GDM1 (cell line): ENCODE data around the gene PLSCR4.
"Not testable (repeated sequence)": the region's sequence is repeated elsewhere in the genome, so short reads cannot be mapped to it uniquely, and the experiment has no call there.

Source experiments
- DNase-seq: peaks from one replicate; lab custom pipeline; 2025; lab: John Stamatoyannopoulos, UW

The PLSCR4 gene

DNA sequence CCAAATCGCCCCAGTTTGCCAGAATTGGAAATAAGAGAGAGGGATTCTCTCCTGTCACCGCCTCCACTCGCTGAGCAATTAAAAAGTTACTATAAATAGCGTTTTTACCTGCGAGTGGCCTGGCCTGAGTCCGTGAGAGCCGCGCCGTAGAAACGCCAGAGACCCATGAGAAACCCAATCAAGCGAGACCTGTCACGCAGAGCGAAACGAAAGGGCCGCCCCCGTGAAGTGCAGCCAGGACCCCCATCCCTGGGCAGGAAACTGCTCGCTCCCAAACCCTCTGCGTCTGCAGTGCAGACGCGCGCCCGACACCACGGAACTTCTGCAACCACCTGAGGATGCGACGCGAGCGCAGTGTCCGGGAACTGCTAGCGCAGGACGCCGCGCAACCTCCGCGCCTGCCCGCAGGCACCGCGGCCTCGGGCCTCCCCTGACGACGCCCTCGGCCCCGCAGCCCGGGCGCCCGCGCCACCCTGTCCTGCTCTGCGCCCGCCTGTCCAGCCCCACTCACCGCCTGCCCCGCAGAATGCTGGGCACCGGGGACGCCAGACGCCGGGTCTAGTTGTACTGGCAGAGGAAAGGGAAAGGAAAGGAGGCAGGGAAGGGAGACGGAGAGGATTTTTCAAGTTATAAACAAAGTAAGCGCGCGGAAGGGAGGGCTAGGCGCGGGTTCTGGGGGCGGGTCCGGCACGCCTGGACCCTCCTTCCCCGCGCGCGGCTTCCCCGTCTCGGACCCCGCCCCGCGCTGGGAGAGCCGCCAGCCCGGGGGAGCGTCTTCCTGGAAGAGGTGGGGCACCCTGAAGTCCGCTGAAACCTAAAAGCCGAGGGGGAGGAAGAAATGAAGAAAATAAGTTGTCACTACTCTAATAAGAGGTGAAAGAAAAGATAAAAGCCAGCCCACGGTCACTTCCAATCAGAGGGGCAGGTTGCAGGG, at the start of gene PLSCR4:
Gene PLSCR4 (minus strand): TSS at position 657 of the 934 bp plus-strand sequence. CDS start 29,034 bp downstream, outside the sequence.
- peak; percentile 68 for DNase-seq

- DNase-seq, result not testable (repeated sequence)
These were observed 42.5 kb upstream of the PLSCR4 start for GRCh38 chr3:146293401-146293800.

GRCh38 chr3:146283781-146284445, 33.0 kb upstream of the PLSCR4 start:
- DNase-seq, result no peak

DNA sequence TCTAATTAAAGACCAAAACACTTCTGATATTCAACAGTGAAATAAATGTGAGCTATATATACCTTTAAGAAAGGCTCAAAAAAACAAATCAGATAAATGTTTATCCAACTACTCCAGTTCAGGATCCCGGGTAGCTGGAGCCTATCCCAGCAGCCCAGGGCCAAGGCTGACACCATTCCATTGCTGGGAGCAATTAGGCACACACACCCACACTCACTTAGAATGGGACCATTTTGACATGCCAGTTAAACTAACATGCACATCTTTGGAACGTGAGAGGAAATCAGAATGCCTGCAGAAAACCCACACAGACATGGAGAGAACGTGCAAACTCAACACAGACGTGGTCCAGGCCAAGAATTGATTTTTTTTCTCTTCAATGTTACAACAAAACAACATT, 30.0 kb upstream of the PLSCR4 start:
- DNase-seq, result no peak

GRCh38 chr3:146279951-146280350, 29.0 kb upstream of the PLSCR4 start:
- no peak for DNase-seq

DNA sequence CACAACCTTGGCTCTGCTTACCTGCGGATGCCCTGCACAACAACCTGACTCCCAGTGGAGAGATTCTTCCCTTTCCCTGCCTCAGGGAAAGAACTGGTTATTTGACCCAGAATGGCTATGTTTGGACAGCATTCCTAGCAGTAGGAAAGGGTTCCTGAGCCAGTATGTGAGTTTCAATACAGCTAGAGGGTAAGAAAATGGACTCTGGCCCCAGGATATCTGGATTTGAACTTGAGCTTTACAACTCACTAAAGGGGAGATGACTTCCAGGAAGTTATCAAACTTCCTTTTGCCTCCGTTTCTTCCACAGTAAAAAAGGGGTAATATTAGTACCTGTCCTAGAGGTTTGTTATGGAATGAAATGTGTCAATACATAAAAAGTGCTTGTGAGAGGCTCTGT, 28.1 kb upstream of the PLSCR4 start:
- DNase-seq, result no peak

DNA sequence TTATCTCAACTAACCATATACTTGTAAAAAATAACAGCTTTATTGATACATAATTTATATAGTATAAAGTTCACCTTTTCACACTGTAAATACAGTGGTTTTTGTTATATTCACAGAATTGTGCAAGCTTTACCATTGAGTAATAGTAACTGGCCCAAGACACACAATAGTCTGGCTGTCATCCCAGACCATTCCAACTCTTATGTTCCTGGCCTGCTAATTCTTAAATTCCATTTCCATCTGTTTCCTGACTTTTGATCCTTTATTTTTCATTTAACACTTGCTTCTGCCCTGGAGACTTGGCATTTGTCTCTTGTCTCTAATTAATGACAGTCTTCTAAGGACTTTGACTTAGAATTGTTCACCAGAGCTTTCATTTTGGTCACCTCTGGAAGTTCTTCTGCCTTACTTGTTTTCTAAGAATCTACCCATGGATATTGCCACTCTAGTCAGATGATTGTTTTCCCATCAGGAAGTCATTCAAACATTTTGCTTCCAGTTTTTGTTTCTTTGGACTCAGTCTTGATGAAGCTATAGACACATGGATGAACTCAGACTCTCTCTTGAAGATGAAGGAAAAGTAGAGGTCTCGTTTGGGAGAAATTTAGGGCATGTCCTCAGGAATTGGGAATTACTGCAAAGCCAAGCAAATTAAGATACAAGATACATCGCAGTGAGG, 27.2 kb upstream of the PLSCR4 start:
- DNase-seq, result no peak

- DNase-seq, result no peak
These were observed 24.6 kb upstream of the PLSCR4 start for GRCh38 chr3:146275476-146275875.

DNA sequence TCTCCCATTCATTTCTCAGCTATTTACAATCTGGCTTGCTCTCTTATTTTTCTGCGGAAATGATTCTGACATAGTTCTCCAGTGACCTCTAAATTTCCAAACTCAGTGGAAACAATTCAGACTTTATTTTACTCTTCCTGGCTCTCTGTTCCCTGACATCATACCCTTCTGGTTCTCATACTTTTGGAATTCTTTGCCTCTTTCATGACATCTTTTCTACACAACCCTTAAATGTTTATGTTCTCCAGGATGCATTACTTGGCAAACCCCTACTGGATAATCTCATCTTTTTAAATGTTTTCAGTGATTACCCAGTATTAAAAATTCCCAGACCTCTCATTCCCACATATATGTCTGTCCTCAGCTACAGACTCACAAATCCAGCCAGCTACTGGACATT, 23.9 kb upstream of the PLSCR4 start:
- no peak for DNase-seq

- no peak for DNase-seq
These were observed 23.0 kb upstream of the PLSCR4 start for GRCh38 chr3:146273721-146274407.

DNA sequence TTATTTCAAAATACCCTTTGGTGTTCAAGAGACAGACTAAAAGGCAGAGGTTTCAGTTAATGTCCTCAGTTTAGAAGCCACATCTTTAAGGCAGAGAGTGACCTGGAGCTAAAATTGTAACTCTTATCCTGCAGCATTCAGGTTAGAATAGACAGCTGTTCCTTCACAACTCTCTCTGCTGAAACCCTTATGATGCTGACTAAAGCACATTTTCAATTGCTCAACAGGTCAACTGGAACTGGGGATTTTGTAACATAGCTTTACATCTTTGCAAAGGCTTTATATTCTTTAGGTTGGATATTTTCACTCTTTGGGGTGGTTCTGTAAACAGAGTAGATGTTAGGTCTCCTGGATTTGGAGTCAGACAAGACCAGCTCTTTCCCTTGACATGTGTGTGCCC, 20.3 kb upstream of the PLSCR4 start:
- no peak for DNase-seq

- DNase-seq, result no peak
These were observed 18.4 kb upstream of the PLSCR4 start for GRCh38 chr3:146269271-146269670.

DNA sequence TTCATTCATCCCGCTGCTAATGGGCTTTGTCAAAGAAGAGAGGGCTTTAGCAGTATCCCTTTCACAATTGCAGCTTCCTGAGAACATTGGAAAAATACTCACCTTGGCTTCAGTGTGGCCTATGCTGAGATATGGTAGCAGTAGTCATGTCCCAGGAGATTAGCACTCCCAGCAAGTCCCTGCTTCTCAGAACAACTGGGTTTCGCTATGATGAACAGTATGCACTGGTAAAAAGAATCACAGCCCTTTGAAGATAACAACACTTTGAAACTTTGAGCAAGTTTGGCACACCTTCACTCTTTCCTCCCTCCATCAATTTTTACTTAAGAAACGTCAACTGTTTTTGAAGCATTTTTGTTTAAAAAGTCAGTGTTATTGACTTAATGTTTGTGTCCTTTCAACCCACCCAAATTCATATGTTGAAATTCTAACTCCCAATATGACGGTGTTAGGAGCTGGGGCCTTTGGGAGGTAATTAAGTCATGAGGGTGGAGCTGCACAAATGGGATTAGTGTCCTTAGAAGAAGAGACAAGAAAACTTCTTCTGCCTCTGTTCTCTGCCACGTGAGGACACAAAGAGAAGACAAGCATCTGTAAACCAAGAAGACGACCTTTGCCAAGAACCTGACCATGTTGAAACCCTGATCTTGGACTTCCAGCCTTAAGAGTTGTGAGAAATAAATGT, 17.8 kb upstream of the PLSCR4 start:
- DNase-seq, result no peak

DNA sequence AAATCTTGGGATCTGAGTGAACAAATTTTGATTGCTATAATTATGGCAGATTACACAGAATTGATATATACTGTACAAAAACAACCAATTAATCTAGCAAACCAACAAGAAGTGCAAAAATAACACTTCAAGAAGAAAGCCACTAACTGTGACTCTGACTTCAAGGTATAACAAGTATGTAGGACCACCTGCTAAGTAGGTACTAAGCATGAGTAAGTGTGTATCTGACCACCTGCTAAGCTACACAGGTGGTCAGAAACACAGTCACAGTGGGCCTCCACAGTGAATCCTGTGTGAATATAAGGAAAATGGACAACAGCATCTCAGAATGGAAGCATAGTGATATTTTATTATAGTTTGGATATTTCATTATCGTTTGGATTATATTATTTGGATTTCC, 14.8 kb upstream of the PLSCR4 start:
- DNase-seq, result no peak

- DNase-seq, result no peak
These were observed 11.6 kb upstream of the PLSCR4 start for GRCh38 chr3:146262371-146263110.

DNA sequence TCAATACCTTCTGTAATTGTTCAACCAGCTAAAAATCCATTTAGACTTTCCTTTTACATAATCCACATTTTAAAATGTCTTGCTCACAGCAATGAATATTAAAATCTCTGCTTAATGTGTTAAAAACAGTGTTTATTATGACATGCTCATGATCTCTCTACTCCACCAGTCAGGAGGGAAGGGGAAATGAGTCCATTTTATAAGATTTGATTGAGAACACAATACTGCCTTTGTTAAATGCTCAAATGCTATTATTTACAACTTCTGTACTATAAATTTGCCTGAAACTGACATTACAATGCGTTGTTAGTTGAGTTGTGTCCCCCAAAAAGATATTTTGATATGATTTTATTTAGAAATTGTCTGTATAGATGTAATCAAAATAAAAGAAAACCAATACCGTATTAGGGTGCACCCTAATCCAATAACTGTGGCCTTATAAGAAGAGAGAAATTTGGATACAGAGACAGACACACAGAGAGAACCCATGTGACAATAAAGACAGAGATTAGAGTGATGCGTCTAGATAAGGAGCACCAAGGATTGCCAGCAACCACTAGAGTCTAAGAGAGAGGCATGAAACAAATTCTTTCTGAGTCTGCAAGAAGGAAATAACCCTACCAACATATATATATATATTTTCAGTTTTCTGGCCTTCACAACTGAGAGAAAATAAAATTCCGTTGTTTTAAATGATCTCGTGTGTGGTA, 9.1 kb upstream of the PLSCR4 start:
- no peak for DNase-seq

DNA sequence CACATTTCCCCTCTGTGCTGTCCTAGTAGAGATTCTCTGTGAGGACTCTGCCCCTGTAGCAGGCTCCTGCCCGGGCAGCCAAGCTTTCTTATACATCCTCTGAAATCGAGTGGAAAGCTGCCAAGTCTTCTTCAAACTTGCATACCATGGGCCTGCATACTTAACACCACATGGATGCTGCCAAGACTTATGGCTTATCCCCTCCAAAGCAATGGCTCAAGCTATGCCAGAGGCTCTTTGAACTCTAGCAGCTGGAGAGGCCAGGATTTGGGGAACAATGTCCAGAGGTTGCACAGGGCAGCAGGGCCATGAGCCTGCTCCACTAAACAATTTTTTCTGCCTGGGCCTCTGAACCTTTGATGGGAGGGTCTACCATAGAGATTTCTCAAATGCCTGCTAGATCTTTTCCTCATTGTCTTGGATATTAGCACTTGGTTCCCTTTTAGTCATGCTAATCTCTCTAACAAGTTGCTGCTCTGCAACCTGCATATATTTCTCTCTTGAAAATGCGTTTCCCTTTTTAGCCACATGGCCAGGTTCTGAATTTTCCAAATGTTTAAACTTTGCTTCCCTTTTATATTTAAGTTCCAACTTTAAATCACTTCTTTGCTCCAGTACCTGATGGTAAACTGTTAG, 6.1 kb upstream of the PLSCR4 start:
- DNase-seq, result no peak

DNA sequence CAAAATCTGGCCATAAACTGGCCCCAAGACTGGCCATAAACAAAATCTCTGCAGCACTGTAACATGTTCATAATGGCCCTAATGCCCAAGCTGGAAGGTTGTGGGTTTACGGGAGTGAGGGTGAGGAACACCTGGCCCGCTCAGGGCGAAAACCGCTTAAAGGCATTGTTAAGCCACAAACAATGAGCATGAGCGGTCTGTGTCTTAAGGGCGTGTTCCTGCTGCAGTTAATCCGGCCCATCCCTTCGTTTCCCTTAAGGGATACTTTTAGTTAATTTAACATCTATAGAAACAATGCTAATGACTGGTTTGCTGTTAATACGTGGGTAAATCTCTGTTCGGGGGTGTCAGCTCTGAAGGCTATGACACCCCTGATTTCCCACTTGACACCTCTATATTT, 1.5 kb upstream of the PLSCR4 start:
- DNase-seq, result not testable (repeated sequence)

DNA sequence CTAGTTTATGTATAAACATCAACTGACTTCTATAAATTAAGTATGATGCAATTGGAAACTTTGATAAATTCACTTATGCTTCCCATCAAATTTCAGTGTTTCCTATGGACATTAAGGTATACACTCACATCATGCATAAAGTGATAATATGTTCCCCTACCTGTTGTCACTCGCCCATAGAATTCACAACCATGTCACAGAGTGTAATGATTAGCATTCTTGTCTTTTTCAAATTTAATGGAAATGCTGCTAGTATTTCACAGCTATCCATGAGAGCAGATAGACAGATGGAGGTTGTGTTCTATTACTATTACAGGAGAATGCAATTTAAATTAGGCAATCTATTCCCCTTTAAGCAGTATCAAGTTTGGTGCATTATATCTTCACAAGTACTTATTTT, 984 bp downstream of the PLSCR4 start:
- no peak for DNase-seq

DNA sequence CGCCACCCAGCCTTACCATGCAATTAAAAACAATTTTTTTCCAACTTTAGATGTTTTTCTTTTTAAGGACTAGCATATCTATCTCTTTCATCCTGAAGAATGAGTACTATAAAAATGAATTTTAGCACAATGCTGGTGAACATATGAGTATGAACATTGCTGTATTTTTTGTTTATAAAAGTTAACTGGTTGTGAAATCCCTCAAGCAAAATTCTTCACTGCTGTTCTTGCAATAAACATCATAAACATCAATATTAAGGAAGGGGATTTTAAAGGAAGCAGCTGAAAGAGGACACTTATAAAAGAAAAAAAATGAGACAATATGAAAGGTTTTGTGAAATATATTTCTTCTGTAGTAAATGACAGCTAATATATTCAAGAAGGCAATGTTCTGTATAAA, 3.0 kb downstream of the PLSCR4 start:
- no peak for DNase-seq
